Left lung (tissue), 10 donors: Measurements from ENCODE around the gene PRKD1. TPM values are rescaled to one million over a fixed set of nuclear protein-coding genes. Genes with fewer than 3 reads are reported as not detected.

Experiments used
- ATAC-seq: fragments of 200-7000 bp; cut with Tn5 transposase; one replicate; pipeline ENCODE4 v1.9.1; 2020; ENCODE audit warnings: moderate library complexity
- DNase-seq, 4 donors: peaks; one replicate each; pipeline ENCODE4 v3.0.0-alpha.2; 2013 to 2020
- H3K27ac ChIP-seq, 2 donors: fragments of 200-600 bp; sonication (generic) in 1 of 2; one replicate each; pipeline versions ENCODE4 v1.5.0 to v1.8.0; 2020 to 2021
- H3K27me3 ChIP-seq, 2 donors: fragments of 200-600 bp; sonication (generic) in 1 of 2; one replicate each; pipeline versions ENCODE4 v1.5.0 to v1.8.0; 2020 to 2021
- H3K36me3 ChIP-seq, 2 donors: fragments of 200-600 bp; sonication (generic) in 1 of 2; one replicate each; pipeline versions ENCODE4 v1.5.0 to v1.8.0; 2020 to 2021
- H3K4me1 ChIP-seq, 2 donors: fragments of 200-600 bp; one replicate each; pipeline ENCODE4 v1.8.0; 2021
- H3K4me3 ChIP-seq, 2 donors: fragments of 200-600 bp; sonication (generic) in 1 of 2; one replicate each; pipeline versions ENCODE4 v1.5.0 to v1.8.0; 2020 to 2021; ENCODE audit warnings: mild to moderate bottlenecking in 1 of 2
- H3K9me3 ChIP-seq, 2 donors: fragments of 200-600 bp; sonication (generic) in 1 of 2; one replicate each; pipeline versions ENCODE4 v1.5.0 to v1.8.0; 2020 to 2021
- CTCF ChIP-seq, 2 donors: fragments of 200-600 bp; sonication (generic) in 1 of 2; IDR thresholded peaks; one replicate each; pipeline versions ENCODE4 v1.5.0 to v1.8.0; 2021; ENCODE audit warnings: antibody characterized with exemption in 2 of 2
- intact Hi-C, 2 donors: fragments of 100-400 bp; cut with DNase I; formaldehyde crosslinking; loops; one replicate each; pipeline versions ENCODE4 v1.11.2 to v1.14.2; 2022
- polyA plus RNA-seq, 6 donors: library from polyadenylated mRNA; unstranded; fragments of 120-200 nt; gene quantifications; one replicate each; pipeline ENCODE4 v1.2.1, GENCODE V29; 2013; ENCODE audit not compliant: insufficient read length in 6 of 6
- total RNA-seq, 2 donors: library from RNA; stranded (reverse); fragmentation: NEBNext Ultra II Directional; extraction: Animal tissue kit (Norgen Biotek cat#: 25700); gene quantifications; one replicate each; pipeline ENCODE4 v1.2.1, GENCODE V29; 2021
- donor health status: DM: no; HTN: yes; CAD: no.
- donor health status: DM: no; HTN: no; CAD: no.

The PRKD1 gene
- total and polyA plus RNA-seq, 8 donors: 13.6 to 35.1 (median 23.0) TPM

GRCh38 chr14:29798108-29798663 is 129.5 kb downstream of the PRKD1 start:
- intact Hi-C loops: no loop called here

GRCh38 chr14:29796853-29797252 is 130.8 kb downstream of the PRKD1 start:
- no peak overlapping the region for H3K4me3 ChIP-seq
- no peak for TF ChIP-seq CTCF (IDR thresholded peaks at IDR 0.05)
- intact Hi-C loops: no loop called here
- H3K36me3 ChIP-seq: no peaks in the 10 kb centered on the region
- no peak overlapping the region for H3K27ac ChIP-seq
- no peaks in the 10 kb centered on the region for H3K4me1 ChIP-seq
- no peak for DNase-seq
- H3K27me3 ChIP-seq: no peaks in the 10 kb centered on the region
- no peaks in the 10 kb centered on the region for H3K9me3 ChIP-seq
- no peak for ATAC-seq

More at GRCh38 chr14:29798108-29798663, 129.5 kb downstream of the PRKD1 start:
- no peak for ATAC-seq
- Histone ChIP-seq H3K36me3 (no peaks in the 10 kb centered on the region), H3K4me3 (no peak overlapping the region), H3K27ac (no peak overlapping the region), H3K27me3 (no peaks in the 10 kb centered on the region), H3K4me1 (no peaks in the 10 kb centered on the region), H3K9me3 (no peaks in the 10 kb centered on the region)
- DNase-seq: no peak
- no peak for TF ChIP-seq CTCF (IDR thresholded peaks at IDR 0.05)

- DNase-seq: no peak
- no peak for TF ChIP-seq CTCF (IDR thresholded peaks at IDR 0.05)
- Histone ChIP-seq H3K9me3 (peaks cover 0 to 8% of the 10 kb centered on the region in 2 donors), H3K4me3 (no peak overlapping the region), H3K36me3 (no peaks in the 10 kb centered on the region), H3K27me3 (no peaks in the 10 kb centered on the region), H3K27ac (no peak overlapping the region), H3K4me1 (no peaks in the 10 kb centered on the region)
- ATAC-seq: no peak
- intact Hi-C loops: no loop called here
These were observed 138.2 kb downstream of the PRKD1 start for GRCh38 chr14:29789475-29789874.

DNA sequence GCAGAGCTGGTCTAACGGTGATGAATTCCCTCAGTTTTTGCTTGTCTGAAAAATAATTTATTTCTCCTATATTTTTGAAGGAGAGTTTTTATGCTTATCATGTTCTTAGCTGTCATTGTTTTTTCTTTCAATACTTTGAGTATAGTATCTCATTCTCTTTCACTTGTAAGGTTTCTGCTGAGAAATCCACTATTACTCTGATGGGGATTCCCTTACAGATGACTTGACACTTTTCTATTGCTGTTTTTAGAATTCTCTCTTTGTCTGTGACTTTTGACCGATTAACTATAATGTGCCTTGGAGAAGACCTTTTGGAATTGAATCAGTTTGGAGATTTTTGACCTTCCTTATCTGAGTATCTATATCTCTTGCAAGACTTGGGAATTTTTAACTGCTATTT is 139.6 kb downstream of the PRKD1 start:
- H3K9me3 ChIP-seq: peaks cover 0 to 8% of the 10 kb centered on the region in 2 donors
- no peaks in the 10 kb centered on the region for H3K36me3 ChIP-seq
- DNase-seq: no peak
- intact Hi-C loops: no loop called here
- no peak for TF ChIP-seq CTCF (IDR thresholded peaks at IDR 0.05)
- no peaks in the 10 kb centered on the region for H3K4me1 ChIP-seq
- no peak overlapping the region for H3K4me3 ChIP-seq
- H3K27me3 ChIP-seq: no peaks in the 10 kb centered on the region
- ATAC-seq: no peak
- H3K27ac ChIP-seq: no peak overlapping the region

DNA sequence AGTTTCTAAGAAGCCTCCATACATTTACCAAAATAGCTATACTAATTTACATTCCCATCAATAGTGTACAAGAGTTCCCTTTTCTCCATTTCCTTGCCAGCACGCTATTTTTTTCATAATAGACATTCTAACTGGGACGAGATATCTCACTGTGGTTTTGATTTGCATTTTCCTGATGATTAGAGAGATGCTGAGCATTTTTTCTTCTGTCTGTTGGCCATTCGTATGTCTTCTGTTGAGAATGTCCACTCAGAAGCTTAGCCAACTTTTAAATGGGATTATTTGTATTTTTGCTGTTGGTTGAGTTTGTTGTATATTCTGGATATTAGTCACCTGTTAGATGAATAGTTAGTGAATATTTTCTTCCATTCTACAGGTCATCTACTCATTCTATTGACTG is 144.1 kb downstream of the PRKD1 start:
- DNase-seq (no peak), ATAC-seq (no peak)
- intact Hi-C loops: no loop called here
- Histone ChIP-seq H3K27me3 (no peaks in the 10 kb centered on the region), H3K4me1 (no peaks in the 10 kb centered on the region), H3K9me3 (peaks cover 0 to 15% of the 10 kb centered on the region in 2 donors), H3K4me3 (no peak overlapping the region), H3K27ac (no peak overlapping the region), H3K36me3 (no peaks in the 10 kb centered on the region)
- no peak for TF ChIP-seq CTCF (IDR thresholded peaks at IDR 0.05)
